Body of pancreas (tissue), 4 donors: ENCODE results near the gene ATP8A2. TPM values are rescaled to one million over a fixed set of nuclear protein-coding genes. Genes with fewer than 3 reads are reported as not detected.
A peak's percentile ranks its signal among the peaks of the same experiment; 100 is the strongest.

Source experiments
- ATAC-seq: fragments of 150-250 bp; one replicate; pipeline ENCODE4 v1.9.1; 2016
- DNase-seq, 4 donors: peaks; one replicate each; pipeline ENCODE4 v3.0.0-alpha.2; 2019
- H3K27ac ChIP-seq, 4 donors: fragments of 200-600 bp; sonication (generic); 1 replicate in 3 of 4; 2 replicates in 1 of 4; pipeline versions ENCODE4 v1.5.1 to v1.6.1; 2016 to 2019; ENCODE audit warnings: mild to moderate bottlenecking in 1 of 4, mixed read lengths in 1 of 4, moderate library complexity in 1 of 4
- H3K27me3 ChIP-seq, 2 donors: fragments of 200-600 bp; sonication (generic); one replicate each; pipeline ENCODE4 v1.6.0; 2016; ENCODE audit warnings: mild to moderate bottlenecking in 1 of 2
- H3K36me3 ChIP-seq, 2 donors: fragments of 200-600 bp; sonication (generic); replicated peaks in 1 of 2; 2 replicates each; pipeline ENCODE4 v1.5.1; 2016; ENCODE audit warnings: low read depth in 2 of 2; ENCODE audit not compliant: insufficient read depth in 1 of 2
- H3K4me1 ChIP-seq: fragments of 200-600 bp; sonication (generic); one replicate; pipeline ENCODE4 v1.6.0; 2016
- H3K4me3 ChIP-seq, 2 donors: fragments of 200-600 bp; sonication (generic); 1 replicate in 1 of 2; 2 replicates in 1 of 2; pipeline ENCODE4 v1.5.1; 2016 to 2019
- H3K9me3 ChIP-seq, 3 donors: fragments of 200-600 bp; sonication (generic); 1 replicate in 2 of 3; 2 replicates in 1 of 3; pipeline ENCODE4 v1.5.1; 2016
- CTCF ChIP-seq, 7 experiments: fragments of 450-650 bp in 4 of 7; fragments of 200-600 bp in 3 of 7; sonication (generic) in 3 of 7; IDR thresholded peaks; one replicate each; pipeline ENCODE4 v1.5.1; 2016 to 2019; ENCODE audit warnings: antibody characterized with exemption in 7 of 7
- POLR2A ChIP-seq, 3 donors: fragments of 450-650 bp; IDR thresholded peaks; one replicate each; pipeline ENCODE4 v1.6.1; 2016; ENCODE audit warnings: antibody characterized with exemption in 3 of 3, mild to moderate bottlenecking in 2 of 3
- WGBS, 2 donors: methylation state at CpG; one replicate each; pipeline ENCODE4 v1.1.5; 2017; 5-methylcytosine and 5-hydroxymethylcytosine counted together
- intact Hi-C: fragments of 100-400 bp; cut with DNase I; formaldehyde crosslinking; loops from one replicate; pipeline ENCODE4 v1.15.1; 2023
- total RNA-seq, 2 donors: library from RNA; depleted of rRNA; stranded (reverse); fragments of >200 nt; gene quantifications; one replicate each; pipeline ENCODE4 v1.1.0, GENCODE V29; 2016

ATP8A2 gene
- total RNA-seq, 2 donors from 2014 or later, result under 0.01 TPM; not detected in 1

- no peaks in the 10 kb centered on the region for H3K36me3 ChIP-seq
- 67 to 75% methylated on average over 4 of the region's 4 CpGs for WGBS, 2 donors
- ATAC-seq, result no peak
Observed at GRCh38 chr13:25933520-25933919, 561.7 kb downstream of the ATP8A2 start.

DNA sequence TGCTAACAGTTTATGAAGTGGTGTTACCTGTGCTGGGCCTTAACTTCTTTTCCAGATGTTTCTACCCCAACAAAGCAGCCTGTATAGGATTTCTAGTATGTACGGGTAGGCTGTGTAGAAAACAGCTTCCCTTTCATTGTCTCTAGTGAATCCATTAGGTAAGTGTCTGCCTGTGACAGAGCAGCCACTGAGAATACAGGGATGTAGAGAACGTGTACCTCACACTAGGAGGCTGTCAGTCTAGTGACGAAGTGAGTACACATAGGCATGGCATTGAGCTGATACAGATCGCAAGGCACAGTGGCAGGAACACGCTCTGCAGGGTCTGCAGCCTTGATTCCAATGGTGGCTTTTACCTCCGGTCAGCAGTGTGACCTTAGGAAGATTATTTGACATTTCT, 562.4 kb downstream of the ATP8A2 start:
- Histone ChIP-seq H3K4me1 (no peaks in the 10 kb centered on the region), H3K4me3 (no peak overlapping the region), H3K27me3 (no peaks in the 10 kb centered on the region), H3K36me3 (no peaks in the 10 kb centered on the region), H3K9me3 (no peaks in the 10 kb centered on the region), H3K27ac (no peak overlapping the region)
- intact Hi-C loops, result no loop called here
- WGBS, 2 donors, result 61 to 76% methylated on average over 6 of the region's 6 CpGs
- ATAC-seq (no peak), DNase-seq (no peak)
- TF ChIP-seq CTCF (IDR thresholded peaks at IDR 0.05) (no peak), POLR2A (IDR thresholded peaks at IDR 0.05) (no peak)

More at GRCh38 chr13:25933520-25933919, 561.7 kb downstream of the ATP8A2 start:
- TF ChIP-seq POLR2A (IDR thresholded peaks at IDR 0.05) (no peak), CTCF (IDR thresholded peaks at IDR 0.05) (no peak)
- Histone ChIP-seq H3K4me3 (no peak overlapping the region), H3K4me1 (no peaks in the 10 kb centered on the region), H3K9me3 (no peaks in the 10 kb centered on the region), H3K27me3 (no peaks in the 10 kb centered on the region), H3K27ac (no peak overlapping the region)
- intact Hi-C loops, result no loop called here
- DNase-seq, result no peak

- H3K36me3 ChIP-seq, result no peaks in the 10 kb centered on the region
- no peak for TF ChIP-seq CTCF (IDR thresholded peaks at IDR 0.05)
- TF ChIP-seq POLR2A (IDR thresholded peaks at IDR 0.05), result no peak
- DNase-seq (no peak), ATAC-seq (no peak)
- no peak overlapping the region for H3K4me3 ChIP-seq
- intact Hi-C loops, result no loop called here
- H3K9me3 ChIP-seq, result no peaks in the 10 kb centered on the region
- H3K4me1 ChIP-seq, result no peaks in the 10 kb centered on the region
- 72 to 73% methylated on average over 24 of the region's 24 CpGs for WGBS, 2 donors
- no peaks in the 10 kb centered on the region for H3K27me3 ChIP-seq
- H3K27ac ChIP-seq, result no peak overlapping the region
Observed at GRCh38 chr13:25939961-25940687, 568.4 kb downstream of the ATP8A2 start.

DNA sequence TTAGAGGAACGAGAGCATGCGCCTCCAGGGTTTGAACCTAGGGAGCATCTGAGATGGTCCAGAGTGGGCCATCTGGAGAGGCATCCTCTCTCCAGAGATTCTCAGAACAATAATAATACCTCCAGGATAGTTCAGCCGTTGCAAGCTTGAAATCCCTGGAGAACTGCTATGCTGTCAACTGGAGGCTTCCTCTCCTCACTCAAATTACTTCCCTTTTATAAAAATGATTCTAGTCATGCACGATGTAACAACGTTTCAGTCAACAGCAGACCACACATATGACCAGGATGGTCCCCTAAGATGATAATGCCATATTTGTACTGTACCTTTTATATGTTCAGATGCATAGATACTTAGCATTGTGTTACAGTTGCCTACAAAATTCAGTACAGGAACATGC, 571.3 kb downstream of the ATP8A2 start:
- H3K4me3 ChIP-seq, result no peak overlapping the region
- H3K36me3 ChIP-seq, result no peaks in the 10 kb centered on the region
- H3K4me1 ChIP-seq, result no peaks in the 10 kb centered on the region
- no peaks in the 10 kb centered on the region for H3K27me3 ChIP-seq
- WGBS, 2 donors, result 48 to 51% methylated on average over 5 of the region's 5 CpGs
- no peak overlapping the region for H3K27ac ChIP-seq
- no peaks in the 10 kb centered on the region for H3K9me3 ChIP-seq
- ATAC-seq (no peak), DNase-seq (no peak)
- TF ChIP-seq POLR2A (IDR thresholded peaks at IDR 0.05) (no peak), CTCF (IDR thresholded peaks at IDR 0.05) (no peak)
- intact Hi-C loops, result no loop called here

DNA sequence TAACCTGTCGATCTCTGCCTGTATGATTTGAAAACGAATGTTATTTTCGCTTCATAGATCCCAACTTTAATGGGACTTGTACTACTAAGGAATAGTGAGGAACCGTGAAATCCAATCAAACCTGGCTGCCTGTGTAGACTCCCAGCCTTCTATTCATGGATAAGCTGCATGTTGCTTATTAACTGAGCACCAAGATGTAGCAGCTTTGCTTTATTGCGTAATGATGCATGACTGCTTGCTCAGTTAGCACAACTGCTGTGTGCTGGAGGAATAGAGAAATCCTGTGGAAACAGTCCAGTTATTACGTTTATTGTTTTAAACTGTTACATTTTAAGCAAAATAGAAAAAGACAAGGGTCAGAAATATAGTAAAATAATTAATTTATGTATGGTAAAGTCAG, 571.9 kb downstream of the ATP8A2 start:
- Histone ChIP-seq H3K4me3 (no peak overlapping the region), H3K4me1 (no peaks in the 10 kb centered on the region), H3K27me3 (no peaks in the 10 kb centered on the region), H3K9me3 (no peaks in the 10 kb centered on the region), H3K36me3 (no peaks in the 10 kb centered on the region), H3K27ac (no peak overlapping the region)
- DNase-seq, result peak in 1 of 4 donors; percentile 6
- 48 to 53% methylated on average over 6 of the region's 6 CpGs for WGBS, 2 donors
- TF ChIP-seq CTCF (IDR thresholded peaks at IDR 0.05) (no peak), POLR2A (IDR thresholded peaks at IDR 0.05) (no peak)
- intact Hi-C loops, result no loop called here
- ATAC-seq, result no peak
